Sigmoid colon (tissue), 7 donors: ENCODE data around the gene KRT76. TPM values are rescaled to one million over a fixed set of nuclear protein-coding genes. Genes with fewer than 3 reads are reported as not detected.

Source experiments
- DNase-seq: peaks from one replicate; pipeline ENCODE4 v3.0.0-alpha.2; 2019
- H3K27ac ChIP-seq, 4 donors: fragments of 200-600 bp; sonication (generic); one replicate each; pipeline ENCODE4 v1.5.1; 2016 to 2019; ENCODE audit warnings: mild to moderate bottlenecking in 1 of 4
- H3K27me3 ChIP-seq, 3 donors: fragments of 200-600 bp; sonication (generic); one replicate each; pipeline ENCODE4 v1.5.1; 2019; ENCODE audit warnings: mild to moderate bottlenecking in 1 of 3
- H3K36me3 ChIP-seq, 4 donors: fragments of 200-600 bp; sonication (generic); one replicate each; pipeline ENCODE4 v1.5.1; 2016 to 2019
- H3K4me1 ChIP-seq, 4 donors: fragments of 200-600 bp; sonication (generic); one replicate each; pipeline ENCODE4 v1.5.1; 2017 to 2019
- H3K4me3 ChIP-seq, 4 donors: fragments of 200-600 bp; sonication (generic); one replicate each; pipeline ENCODE4 v1.5.1; 2017 to 2019; ENCODE audit warnings: mild to moderate bottlenecking in 2 of 4, moderate library complexity in 1 of 4
- H3K9me3 ChIP-seq, 4 donors: fragments of 200-600 bp in 3 of 4; sonication (generic) in 3 of 4; one replicate each; pipeline versions ENCODE4 v1.5.1 to v1.6.1; 2013 to 2019
- EP300 ChIP-seq, 4 donors: sonication (generic); formaldehyde crosslinking; IDR thresholded peaks; one replicate each; pipeline ENCODE4 v1.6.1; 2017; ENCODE audit warnings: antibody characterized with exemption in 4 of 4
- POLR2A ChIP-seq, 2 donors: fragments of 450-650 bp; IDR thresholded peaks; one replicate each; pipeline ENCODE4 v1.6.1; 2016; ENCODE audit warnings: antibody characterized with exemption in 2 of 2, mild to moderate bottlenecking in 2 of 2, moderate library complexity in 2 of 2
- POLR2AphosphoS5 ChIP-seq, 4 donors: sonication (generic); formaldehyde crosslinking; IDR thresholded peaks; one replicate each; pipeline ENCODE4 v1.6.1; 2017; ENCODE audit warnings: antibody characterized with exemption in 4 of 4
- WGBS, 2 donors: extraction: QIAGEN DNeasy Blood & Tissue Kit; methylation state at CpG; one replicate each; pipeline ENCODE4 v1.1.7; 2013; 5-methylcytosine and 5-hydroxymethylcytosine counted together
- intact Hi-C: fragments of 100-400 bp; cut with DNase I; formaldehyde crosslinking; loops from one replicate; pipeline ENCODE4 v1.15.1; 2023
- polyA plus RNA-seq, 3 donors: library from polyadenylated mRNA; stranded (reverse); fragments of 200-250 nt; gene quantifications; one replicate each; pipeline ENCODE4 v1.2.3, GENCODE V29; 2013
- total RNA-seq, 4 donors: library from RNA; depleted of rRNA; stranded (reverse); fragments of >200 nt; gene quantifications; one replicate each; pipeline ENCODE4 v1.1.0, GENCODE V29; 2016
- TF ChIP-seq, protein P1 (sequence below), 4 experiments: fragments of 450-650 bp in 3 of 4; fragments of 200-600 bp in 1 of 4; IDR thresholded peaks; one replicate each; pipeline ENCODE4 v1.5.1; 2016 to 2019; ENCODE audit warnings: antibody characterized with exemption in 4 of 4, mild to moderate bottlenecking in 3 of 4, moderate library complexity in 2 of 4
- donor health status: healthy with polysubstance abuse.
- donor health status: Bipolar disorder and iron deficiency.
- donor health status: healthy.

KRT76 gene
- total and polyA plus RNA-seq, 7 donors: not detected

DNA sequence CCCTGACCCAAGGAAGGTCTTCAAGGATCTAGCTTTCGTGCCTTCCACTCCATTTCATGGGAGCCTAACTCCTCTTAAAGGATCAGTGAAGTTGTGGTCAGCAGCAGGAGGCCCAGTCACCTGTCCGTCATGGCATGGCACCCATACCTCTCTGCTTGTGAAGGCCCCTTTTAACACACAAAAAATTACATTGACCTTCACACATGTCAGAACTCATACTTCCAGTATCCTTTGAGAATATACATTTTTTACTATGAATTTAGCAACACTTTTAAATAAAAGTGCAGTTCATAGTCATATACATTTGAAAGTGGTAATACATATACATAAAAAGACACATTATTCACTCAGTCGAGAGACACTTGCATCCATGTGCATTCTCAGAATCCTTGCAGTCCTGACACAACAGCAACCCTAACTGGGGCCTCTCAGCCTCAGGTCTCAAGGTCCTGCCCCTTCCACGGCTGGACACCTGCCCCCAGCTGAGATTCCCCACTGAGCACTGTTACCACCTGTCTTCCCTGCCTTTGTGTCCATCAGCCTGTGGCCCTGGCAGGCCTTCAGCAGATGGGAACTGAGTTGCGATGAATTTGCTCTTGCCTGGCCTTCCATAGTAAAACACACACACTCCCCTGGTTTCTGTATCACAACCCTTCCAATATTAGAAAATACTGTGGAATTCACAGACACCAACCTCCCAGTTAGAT is 22.5 kb upstream of the KRT76 start:
- intact Hi-C loops: no loop called here
- H3K4me1 ChIP-seq: no peaks in the 10 kb centered on the region
- no peaks in the 10 kb centered on the region for H3K36me3 ChIP-seq
- 81 to 83% methylated on average over 5 of the region's 5 CpGs for WGBS, 2 donors
- TF ChIP-seq POLR2A (IDR thresholded peaks at IDR 0.05) (no peak), EP300 (IDR thresholded peaks at IDR 0.05) (no peak), POLR2AphosphoS5 (IDR thresholded peaks at IDR 0.05) (no peak)
- TF ChIP-seq, protein P1, sequence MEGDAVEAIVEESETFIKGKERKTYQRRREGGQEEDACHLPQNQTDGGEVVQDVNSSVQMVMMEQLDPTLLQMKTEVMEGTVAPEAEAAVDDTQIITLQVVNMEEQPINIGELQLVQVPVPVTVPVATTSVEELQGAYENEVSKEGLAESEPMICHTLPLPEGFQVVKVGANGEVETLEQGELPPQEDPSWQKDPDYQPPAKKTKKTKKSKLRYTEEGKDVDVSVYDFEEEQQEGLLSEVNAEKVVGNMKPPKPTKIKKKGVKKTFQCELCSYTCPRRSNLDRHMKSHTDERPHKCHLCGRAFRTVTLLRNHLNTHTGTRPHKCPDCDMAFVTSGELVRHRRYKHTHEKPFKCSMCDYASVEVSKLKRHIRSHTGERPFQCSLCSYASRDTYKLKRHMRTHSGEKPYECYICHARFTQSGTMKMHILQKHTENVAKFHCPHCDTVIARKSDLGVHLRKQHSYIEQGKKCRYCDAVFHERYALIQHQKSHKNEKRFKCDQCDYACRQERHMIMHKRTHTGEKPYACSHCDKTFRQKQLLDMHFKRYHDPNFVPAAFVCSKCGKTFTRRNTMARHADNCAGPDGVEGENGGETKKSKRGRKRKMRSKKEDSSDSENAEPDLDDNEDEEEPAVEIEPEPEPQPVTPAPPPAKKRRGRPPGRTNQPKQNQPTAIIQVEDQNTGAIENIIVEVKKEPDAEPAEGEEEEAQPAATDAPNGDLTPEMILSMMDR (IDR thresholded peaks at IDR 0.05): no peak
- no peaks in the 10 kb centered on the region for H3K9me3 ChIP-seq
- H3K4me3 ChIP-seq: no peak overlapping the region
- DNase-seq: no peak
- no peak overlapping the region for H3K27ac ChIP-seq
- no peaks in the 10 kb centered on the region for H3K27me3 ChIP-seq

DNA sequence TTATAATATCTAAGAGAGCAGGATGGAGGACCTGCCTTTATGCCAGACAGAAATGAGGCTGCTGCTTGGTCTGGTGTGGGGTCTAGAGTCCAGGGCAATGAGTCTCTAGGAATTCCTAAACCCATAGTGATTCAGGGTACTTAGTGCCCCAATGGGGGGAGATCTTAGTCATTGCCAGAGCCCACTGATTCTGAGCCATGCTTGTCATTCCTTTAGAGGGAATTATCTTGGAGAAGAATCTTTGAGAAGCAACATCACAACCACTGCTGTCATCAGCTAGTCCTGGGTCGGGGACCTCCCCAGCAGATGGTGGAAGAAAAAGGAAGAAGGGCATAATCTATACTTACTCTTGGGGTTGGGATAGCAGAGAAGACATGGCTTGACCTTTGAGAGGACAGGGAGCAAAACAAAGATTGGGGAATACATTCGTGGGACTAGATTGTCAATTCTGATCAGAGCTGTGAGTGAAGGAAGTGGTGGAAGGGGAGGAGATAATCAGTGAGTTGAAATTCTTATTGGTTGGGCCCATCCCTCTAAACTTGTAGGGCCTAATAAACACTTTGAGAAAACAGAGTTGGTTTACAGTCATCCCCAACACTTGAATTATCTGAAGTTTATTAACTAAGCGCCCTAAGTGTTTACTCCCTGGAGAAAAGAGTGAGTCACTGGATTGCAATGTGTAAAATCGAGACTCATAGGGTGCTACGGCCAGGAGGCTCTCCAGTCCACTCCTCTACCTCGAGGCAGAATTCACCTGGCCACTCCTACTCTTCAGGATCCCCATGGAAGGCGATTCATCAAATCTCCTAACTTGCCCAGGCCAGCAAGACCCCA is 21.7 kb upstream of the KRT76 start:
- H3K4me1 ChIP-seq: no peaks in the 10 kb centered on the region
- H3K4me3 ChIP-seq: no peak overlapping the region
- DNase-seq: no peak
- TF ChIP-seq EP300 (IDR thresholded peaks at IDR 0.05): no peak
- TF ChIP-seq, protein P1 (IDR thresholded peaks at IDR 0.05): no peak
- TF ChIP-seq POLR2A (IDR thresholded peaks at IDR 0.05): no peak
- no peak for TF ChIP-seq POLR2AphosphoS5 (IDR thresholded peaks at IDR 0.05)
- no peaks in the 10 kb centered on the region for H3K9me3 ChIP-seq
- H3K27ac ChIP-seq: no peak overlapping the region
- intact Hi-C loops: no loop called here
- no peaks in the 10 kb centered on the region for H3K27me3 ChIP-seq
- H3K36me3 ChIP-seq: no peaks in the 10 kb centered on the region
- WGBS, 2 donors: 46 to 62% methylated on average over 7 of the region's 7 CpGs

DNA sequence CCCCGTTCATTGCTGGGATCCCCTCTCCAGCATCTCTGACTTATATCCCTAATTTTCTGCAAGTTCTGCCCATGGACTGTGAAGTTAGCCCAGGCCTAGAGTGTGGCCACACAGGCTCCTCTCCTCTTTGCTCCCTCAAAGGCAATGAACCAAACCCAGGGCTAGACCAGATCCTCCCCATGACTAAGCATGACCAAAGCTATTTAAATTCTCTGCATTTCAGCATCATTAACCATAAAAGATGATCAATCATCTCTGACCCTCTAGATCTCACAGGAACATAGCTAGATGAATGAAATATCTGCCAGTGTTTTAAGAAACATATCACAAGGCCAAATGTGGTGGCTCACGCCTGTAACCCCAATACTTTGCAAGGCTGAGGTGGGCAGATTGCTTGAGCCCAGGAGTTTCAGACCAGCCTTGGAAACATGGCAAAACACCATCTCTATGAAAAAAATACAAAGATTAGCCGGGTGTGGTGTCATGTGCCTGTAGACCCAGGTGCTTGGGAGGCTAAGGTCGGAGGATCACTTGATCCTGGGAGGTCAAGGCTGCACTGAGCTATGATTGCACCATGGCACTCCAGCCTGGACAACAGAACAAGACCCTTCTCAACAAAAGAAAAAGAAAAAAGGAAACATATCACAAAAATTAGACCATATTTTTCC is 21.0 kb upstream of the KRT76 start:
- intact Hi-C loops: no loop called here

DNA sequence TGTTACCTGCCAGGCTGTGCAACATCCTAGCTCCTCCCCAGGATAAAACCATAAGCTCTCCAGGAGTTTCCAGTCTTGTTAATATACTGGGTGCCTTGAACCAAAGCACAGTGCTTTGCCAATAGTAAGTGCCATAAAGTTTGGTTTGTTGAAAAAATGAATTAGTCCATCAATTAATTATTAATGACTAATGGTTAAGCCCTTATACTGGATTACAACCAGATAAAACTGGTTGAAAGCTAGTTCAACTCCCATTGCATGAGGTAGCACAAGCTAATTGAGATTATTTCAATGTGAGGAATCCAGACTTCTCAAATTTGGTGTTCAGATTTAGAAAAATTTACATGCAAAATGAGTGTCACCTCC is 20.4 kb upstream of the KRT76 start:
- Histone ChIP-seq H3K27ac (no peak overlapping the region), H3K4me1 (no peaks in the 10 kb centered on the region), H3K36me3 (no peaks in the 10 kb centered on the region), H3K27me3 (no peaks in the 10 kb centered on the region), H3K4me3 (no peak overlapping the region), H3K9me3 (no peaks in the 10 kb centered on the region)
- intact Hi-C loops: no loop called here
- DNase-seq: no peak
- no peak for TF ChIP-seq POLR2A (IDR thresholded peaks at IDR 0.05)
- no peak for TF ChIP-seq EP300 (IDR thresholded peaks at IDR 0.05)
- TF ChIP-seq, protein P1 (IDR thresholded peaks at IDR 0.05): no peak
- no peak for TF ChIP-seq POLR2AphosphoS5 (IDR thresholded peaks at IDR 0.05)

More for the DNA sequence above, 21.0 kb upstream of the KRT76 start:
- H3K27ac ChIP-seq: no peak overlapping the region
- H3K4me1 ChIP-seq: no peaks in the 10 kb centered on the region
- H3K36me3 ChIP-seq: no peaks in the 10 kb centered on the region
- no peak for TF ChIP-seq POLR2AphosphoS5 (IDR thresholded peaks at IDR 0.05)
- H3K4me3 ChIP-seq: no peak overlapping the region
- no peaks in the 10 kb centered on the region for H3K27me3 ChIP-seq
- no peaks in the 10 kb centered on the region for H3K9me3 ChIP-seq
- WGBS, 2 donors: 91% methylated on average over 4 of the region's 4 CpGs
- no peak for DNase-seq
